SH-SY5Y (cell line): ENCODE measurements around the gene PTCRA.

Source experiments
- GATA2 ChIP-seq: IDR thresholded peaks from 2 replicates; pipeline ENCODE4 v1.6.1; 2011; ENCODE audit warnings: mild to moderate bottlenecking, low read depth, low read length
- GATA3 ChIP-seq: IDR thresholded peaks from 2 replicates; pipeline ENCODE4 v1.6.1; 2011; ENCODE audit warnings: low read depth, mild to moderate bottlenecking, low read length, moderate library complexity

DNA sequence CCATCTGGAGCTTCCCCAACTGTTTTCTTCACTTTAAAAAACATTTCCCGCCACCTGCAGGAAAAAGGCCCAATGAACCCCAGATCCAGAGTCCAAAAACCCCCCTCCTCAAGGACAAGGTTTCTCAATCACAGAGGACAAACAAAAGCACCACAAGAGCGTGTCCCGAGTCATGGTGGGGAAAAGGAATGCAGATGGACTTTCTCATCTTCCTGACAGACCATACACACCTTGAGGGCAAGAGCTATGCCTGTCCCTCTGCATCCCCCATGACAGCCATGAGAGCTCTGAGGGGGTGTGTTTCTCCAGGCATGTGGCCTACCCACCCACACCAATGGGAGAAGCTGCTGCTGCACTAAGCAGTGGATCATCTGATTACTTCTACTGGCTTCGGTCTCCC is 54.1 kb downstream of the PTCRA start:
- TF ChIP-seq GATA2, result no peak
- no peak for TF ChIP-seq GATA3
